WI38 (cell line): ENCODE data around the gene SDK2.

Experiments
- H3K4me3 ChIP-seq: 2 replicates; pipeline ENCODE4 v1.5.1; 2011; ENCODE audit warnings: low read depth, mild to moderate bottlenecking, control low read depth, low read length
- TF ChIP-seq, protein P1 (sequence below): IDR thresholded peaks from 2 replicates; pipeline ENCODE4 v1.5.1; 2012; ENCODE audit warnings: low read depth, mild to moderate bottlenecking, control low read depth, low read length

The SDK2 gene

DNA sequence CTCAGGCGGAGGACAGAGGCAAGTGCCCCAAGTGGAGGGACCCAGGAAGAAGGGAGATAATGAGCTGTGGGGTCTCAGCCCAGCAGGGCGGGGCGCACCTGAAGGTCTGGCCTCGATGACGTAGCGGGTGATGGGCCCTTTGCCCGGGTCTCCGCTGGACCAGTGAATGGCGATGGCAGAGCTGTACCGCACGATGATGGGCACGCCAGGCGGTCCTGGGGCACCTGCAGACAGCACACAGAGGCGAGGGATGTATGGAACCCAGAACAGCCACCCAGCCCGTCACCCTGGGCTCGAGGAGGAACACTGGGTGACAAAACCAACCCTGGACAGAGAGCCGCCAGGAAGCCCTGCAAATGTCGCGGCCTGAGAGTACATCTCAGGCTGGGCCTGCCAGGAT, 286.3 kb downstream of the SDK2 start:
- no peak overlapping the region for H3K4me3 ChIP-seq
- TF ChIP-seq, protein P1, sequence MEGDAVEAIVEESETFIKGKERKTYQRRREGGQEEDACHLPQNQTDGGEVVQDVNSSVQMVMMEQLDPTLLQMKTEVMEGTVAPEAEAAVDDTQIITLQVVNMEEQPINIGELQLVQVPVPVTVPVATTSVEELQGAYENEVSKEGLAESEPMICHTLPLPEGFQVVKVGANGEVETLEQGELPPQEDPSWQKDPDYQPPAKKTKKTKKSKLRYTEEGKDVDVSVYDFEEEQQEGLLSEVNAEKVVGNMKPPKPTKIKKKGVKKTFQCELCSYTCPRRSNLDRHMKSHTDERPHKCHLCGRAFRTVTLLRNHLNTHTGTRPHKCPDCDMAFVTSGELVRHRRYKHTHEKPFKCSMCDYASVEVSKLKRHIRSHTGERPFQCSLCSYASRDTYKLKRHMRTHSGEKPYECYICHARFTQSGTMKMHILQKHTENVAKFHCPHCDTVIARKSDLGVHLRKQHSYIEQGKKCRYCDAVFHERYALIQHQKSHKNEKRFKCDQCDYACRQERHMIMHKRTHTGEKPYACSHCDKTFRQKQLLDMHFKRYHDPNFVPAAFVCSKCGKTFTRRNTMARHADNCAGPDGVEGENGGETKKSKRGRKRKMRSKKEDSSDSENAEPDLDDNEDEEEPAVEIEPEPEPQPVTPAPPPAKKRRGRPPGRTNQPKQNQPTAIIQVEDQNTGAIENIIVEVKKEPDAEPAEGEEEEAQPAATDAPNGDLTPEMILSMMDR: no peak

DNA sequence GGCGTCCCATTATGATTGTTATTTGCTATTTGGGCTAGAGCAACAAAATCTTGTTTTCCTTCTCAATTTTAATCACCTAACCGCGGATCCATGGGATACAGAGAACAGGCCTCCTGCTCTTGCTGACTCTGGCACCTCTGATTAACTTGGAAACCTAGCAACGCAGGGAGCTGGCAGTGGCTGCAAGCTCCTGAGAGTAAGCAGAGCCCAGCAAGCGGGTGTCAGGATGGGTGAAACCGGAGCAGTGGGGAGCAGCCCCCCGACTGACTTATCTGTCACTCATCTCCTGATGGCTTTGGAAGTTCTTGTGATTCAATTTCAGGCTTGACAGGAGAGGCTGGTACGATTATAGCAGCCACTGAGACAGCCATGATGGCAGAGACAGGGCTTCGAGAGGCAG, 286.9 kb downstream of the SDK2 start:
- no peak overlapping the region for H3K4me3 ChIP-seq
- TF ChIP-seq, protein P1: no peak

DNA sequence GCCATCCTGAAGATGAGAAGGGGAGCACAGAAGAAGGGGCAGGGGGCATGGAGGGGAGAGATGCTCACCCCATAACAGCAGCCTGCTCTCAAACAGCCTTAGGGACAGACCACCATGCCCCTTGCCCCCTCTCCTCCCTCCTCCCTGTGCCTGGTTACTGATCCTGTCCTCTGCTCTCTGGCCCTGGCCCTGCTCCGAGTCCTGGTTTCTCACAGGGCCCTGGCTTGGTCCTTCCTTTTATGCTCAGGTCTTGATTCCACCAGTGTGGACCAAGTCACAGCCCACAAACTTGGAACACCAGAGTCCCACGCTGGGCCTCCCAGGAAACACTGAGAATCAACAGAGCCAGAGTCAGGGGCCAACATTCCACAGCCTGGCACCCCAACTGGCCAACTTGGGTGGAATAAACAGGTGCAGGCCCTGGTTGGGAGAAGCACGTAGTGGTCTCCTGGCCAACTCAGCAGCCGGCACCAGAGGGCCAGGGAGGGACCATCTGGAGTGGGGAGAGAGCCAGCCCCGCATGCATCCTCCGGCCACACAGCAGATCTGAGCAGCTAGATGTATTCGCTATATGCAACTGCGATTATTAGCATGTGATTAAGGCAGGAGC, 287.6 kb downstream of the SDK2 start:
- H3K4me3 ChIP-seq: no peak overlapping the region
- TF ChIP-seq, protein P1: no peak

DNA sequence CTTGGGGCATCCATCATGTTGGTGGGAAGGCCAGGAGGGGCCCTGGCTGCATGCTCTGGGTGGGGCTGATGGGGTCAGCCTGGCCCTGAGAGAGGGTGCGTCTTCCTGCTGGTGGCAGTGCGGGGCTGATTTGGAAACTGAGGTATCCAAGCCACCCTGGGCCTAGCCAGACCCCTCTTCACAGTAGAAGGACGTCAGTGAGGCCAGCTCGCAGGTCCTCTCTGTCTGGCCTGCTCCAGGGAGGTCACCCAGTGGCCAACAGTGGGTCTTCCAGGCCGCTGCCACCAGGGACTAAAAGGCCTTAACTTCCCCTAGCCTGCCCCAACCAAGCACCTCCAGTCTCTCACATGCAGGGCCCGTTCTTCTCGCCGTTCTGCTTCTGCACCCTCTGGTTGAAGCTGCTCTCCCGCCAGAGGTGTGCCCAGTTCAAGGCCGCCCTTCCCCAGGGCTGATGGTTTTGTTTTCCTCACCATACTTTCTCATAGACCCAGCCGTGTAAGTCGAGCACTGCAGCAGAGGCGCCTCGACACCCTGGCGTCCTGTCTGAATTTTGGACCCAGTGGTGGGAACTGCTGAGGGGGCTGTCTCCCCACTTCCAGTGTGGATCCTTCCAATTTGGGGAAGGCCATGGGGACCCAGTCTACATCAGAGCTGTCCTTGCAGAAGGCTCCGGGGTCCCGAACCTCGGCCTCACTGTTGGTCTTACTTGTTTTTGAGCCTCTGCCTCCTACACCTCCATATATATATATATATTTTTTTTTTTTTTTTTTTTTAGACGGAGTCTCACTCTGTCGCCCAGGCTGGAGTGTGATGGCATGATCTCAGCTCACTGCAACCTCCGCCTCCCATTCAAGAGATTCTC, 289.6 kb downstream of the SDK2 start:
- TF ChIP-seq, protein P1: no peak
- H3K4me3 ChIP-seq: no peak overlapping the region

DNA sequence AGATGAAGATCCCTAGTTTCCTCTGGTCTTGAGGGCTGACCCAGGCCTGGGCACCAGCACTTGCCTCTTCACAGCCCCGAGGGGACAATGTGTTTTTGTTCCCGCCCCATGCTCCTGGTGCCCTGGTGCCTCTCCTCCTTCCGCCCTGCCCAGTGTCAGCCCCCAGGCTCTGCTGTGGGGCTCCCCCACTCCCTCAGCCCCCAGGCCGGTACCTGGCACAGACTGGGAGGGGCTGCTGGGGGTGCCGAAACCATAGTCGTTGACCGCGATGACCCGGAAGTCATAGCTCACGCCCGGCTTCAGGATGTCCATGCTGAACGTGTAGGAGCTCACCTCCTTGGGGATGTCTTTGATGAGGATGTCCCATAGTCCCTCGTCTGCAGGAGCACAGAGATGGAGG, 292.0 kb downstream of the SDK2 start:
- TF ChIP-seq, protein P1: no peak
- no peak overlapping the region for H3K4me3 ChIP-seq

DNA sequence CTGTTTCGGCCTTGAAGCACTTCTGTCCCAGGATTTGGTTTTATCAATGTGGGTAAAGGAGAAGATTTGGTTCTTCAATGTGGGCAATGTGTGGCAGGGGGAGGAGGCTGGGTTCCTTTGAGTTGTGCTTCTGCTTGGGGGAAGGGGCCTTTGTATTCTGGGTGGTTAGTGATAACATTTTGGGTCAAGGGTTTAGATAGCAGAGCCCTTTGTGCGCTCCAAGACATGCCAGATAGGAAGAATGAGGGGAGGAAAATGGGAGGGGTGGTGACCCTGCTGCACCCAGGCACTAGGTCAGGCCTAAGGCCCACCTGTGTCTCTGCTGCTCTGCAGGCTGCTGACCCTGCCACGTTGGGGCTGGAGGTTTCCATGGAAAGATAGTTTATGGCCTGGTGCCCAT, 292.5 kb downstream of the SDK2 start:
- H3K4me3 ChIP-seq: no peak overlapping the region
- TF ChIP-seq, protein P1: no peak

DNA sequence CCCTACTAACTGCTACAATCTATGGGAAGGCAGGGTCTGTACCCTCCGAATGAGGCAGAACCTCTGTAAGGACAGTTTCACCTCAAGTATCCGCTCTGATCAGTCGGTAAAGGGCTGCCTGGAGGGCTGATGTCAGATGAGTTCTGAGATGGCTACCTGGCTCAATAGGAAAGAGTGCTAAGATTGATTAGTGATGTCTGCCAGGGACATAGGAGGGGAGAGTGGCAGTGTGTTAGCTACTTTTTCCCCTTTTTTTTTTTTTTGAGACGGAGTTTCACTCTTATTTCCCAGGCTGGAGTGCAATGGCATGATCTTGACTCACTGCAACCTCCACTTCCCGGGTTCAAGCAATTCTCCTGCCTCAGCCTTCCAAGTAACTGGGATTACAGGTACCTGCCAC, 293.4 kb downstream of the SDK2 start:
- TF ChIP-seq, protein P1: no peak

More for the DNA sequence above, 293.4 kb downstream of the SDK2 start:
- no peak overlapping the region for H3K4me3 ChIP-seq
